ENCODE measurements around the gene CDYL. TPM values are rescaled to one million over a fixed set of nuclear protein-coding genes. Genes with fewer than 3 reads are reported as not detected.
"Not testable (repeated sequence)": the region's sequence is repeated elsewhere in the genome, so short reads cannot be mapped to it uniquely, and the experiment has no call there.

The CDYL gene
- total RNA-seq, 3 donors from 2014 or later (not counting 1 experiment from before 2014, with no cell fraction given), result 81.3 to 101 (median 83.8) TPM

- H3K27me3 Mint-ChIP-seq (ENCODE audit: low read depth in 2 of 2), result no peaks in the 10 kb centered on the region
- Histone ChIP-seq H3K36me3 (ENCODE audit: control insufficient read depth, insufficient read depth, low read length) (no peaks in the 10 kb centered on the region), H3K4me1 (ENCODE audit: control insufficient read depth, insufficient read depth, low read length) (no peaks in the 10 kb centered on the region), H3K27ac (ENCODE audit: low read length) (no peak overlapping the region), H3K4me3 (ENCODE audit: low read length) (no peak overlapping the region), H3K9me3 (ENCODE audit: control insufficient read depth, insufficient read depth, low read length) (peaks cover 21% of the 10 kb centered on the region), H3K27me3 (ENCODE audit: control insufficient read depth, insufficient read depth, low read length) (no peaks in the 10 kb centered on the region)
- peaks cover 11 to 24% of the 10 kb centered on the region in 2 donors for H3K9me3 Mint-ChIP-seq
- no peak for ATAC-seq
- no peak for DNase-seq
- H3K36me3 Mint-ChIP-seq, result peaks cover 27% of the 10 kb centered on the region
- WGBS (ENCODE audit: insufficient coverage), result 95% methylated on average over 1 of the region's 3 CpGs
- H3K4me1 Mint-ChIP-seq, result peaks cover 28 to 34% of the 10 kb centered on the region in 2 donors
- no peak overlapping the region for H3K27ac Mint-ChIP-seq
- TF ChIP-seq, protein P1, sequence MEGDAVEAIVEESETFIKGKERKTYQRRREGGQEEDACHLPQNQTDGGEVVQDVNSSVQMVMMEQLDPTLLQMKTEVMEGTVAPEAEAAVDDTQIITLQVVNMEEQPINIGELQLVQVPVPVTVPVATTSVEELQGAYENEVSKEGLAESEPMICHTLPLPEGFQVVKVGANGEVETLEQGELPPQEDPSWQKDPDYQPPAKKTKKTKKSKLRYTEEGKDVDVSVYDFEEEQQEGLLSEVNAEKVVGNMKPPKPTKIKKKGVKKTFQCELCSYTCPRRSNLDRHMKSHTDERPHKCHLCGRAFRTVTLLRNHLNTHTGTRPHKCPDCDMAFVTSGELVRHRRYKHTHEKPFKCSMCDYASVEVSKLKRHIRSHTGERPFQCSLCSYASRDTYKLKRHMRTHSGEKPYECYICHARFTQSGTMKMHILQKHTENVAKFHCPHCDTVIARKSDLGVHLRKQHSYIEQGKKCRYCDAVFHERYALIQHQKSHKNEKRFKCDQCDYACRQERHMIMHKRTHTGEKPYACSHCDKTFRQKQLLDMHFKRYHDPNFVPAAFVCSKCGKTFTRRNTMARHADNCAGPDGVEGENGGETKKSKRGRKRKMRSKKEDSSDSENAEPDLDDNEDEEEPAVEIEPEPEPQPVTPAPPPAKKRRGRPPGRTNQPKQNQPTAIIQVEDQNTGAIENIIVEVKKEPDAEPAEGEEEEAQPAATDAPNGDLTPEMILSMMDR (IDR thresholded peaks at IDR 0.05), result no peak
- intact Hi-C loops (cut with micrococcal nuclease), result no loop called here
- H3K4me3 Mint-ChIP-seq, result no peak overlapping the region
These were observed 52.0 kb downstream of the CDYL start for GRCh38 chr6:4828187-4828698.

DNA sequence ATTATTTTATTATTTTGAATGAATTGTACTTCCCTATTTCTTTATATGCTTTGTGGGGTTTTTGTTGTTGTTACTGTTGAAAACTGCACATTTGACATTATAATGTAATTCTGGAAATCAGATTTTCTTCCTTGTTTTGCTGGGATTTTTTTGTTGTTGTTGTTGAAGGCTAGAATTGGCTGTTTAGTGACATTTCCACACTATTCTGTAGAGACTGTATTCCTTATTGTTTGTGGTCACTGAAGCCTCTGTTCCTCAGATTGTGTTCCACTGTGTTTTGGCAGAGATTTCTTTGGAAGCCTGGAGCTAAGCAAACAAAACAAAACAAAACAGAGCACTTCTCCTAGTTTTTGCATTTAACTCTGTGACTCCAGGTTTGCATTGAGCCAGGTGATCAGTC is 52.9 kb downstream of the CDYL start:
- Mint-ChIP-seq H3K27me3 (ENCODE audit: low read depth in 2 of 2) (no peaks in the 10 kb centered on the region), H3K27ac (peak overlapping the region in 1 of 2 donors; percentile 58), H3K36me3 (peaks cover 27% of the 10 kb centered on the region), H3K9me3 (peaks cover 11 to 24% of the 10 kb centered on the region in 2 donors), H3K4me3 (no peak overlapping the region), H3K4me1 (peaks cover 19 to 26% of the 10 kb centered on the region in 2 donors)
- TF ChIP-seq, protein P1 (IDR thresholded peaks at IDR 0.05), result no peak
- no peaks in the 10 kb centered on the region for H3K27me3 ChIP-seq (ENCODE audit: control insufficient read depth, insufficient read depth, low read length)
- no peak overlapping the region for H3K4me3 ChIP-seq (ENCODE audit: low read length)
- DNase-seq, result no peak
- no peaks in the 10 kb centered on the region for H3K4me1 ChIP-seq (ENCODE audit: control insufficient read depth, insufficient read depth, low read length)
- H3K27ac ChIP-seq (ENCODE audit: low read length), result no peak overlapping the region
- H3K9me3 ChIP-seq (ENCODE audit: control insufficient read depth, insufficient read depth, low read length), result peaks cover 21% of the 10 kb centered on the region
- H3K36me3 ChIP-seq (ENCODE audit: control insufficient read depth, insufficient read depth, low read length), result no peaks in the 10 kb centered on the region
- ATAC-seq, result no peak
- intact Hi-C loops (cut with micrococcal nuclease), result no loop called here

- intact Hi-C loops (cut with micrococcal nuclease); H3K27ac Mint-ChIP-seq; H3K9me3 Mint-ChIP-seq; H3K4me1 ChIP-seq (ENCODE audit: control insufficient read depth, insufficient read depth, low read length); H3K4me3 Mint-ChIP-seq; DNase-seq; ATAC-seq; H3K27me3 Mint-ChIP-seq (ENCODE audit: low read depth in 2 of 2); H3K27ac ChIP-seq (ENCODE audit: low read length); H3K9me3 ChIP-seq (ENCODE audit: control insufficient read depth, insufficient read depth, low read length); H3K27me3 ChIP-seq (ENCODE audit: control insufficient read depth, insufficient read depth, low read length); H3K4me3 ChIP-seq (ENCODE audit: low read length); H3K36me3 Mint-ChIP-seq; H3K36me3 ChIP-seq (ENCODE audit: control insufficient read depth, insufficient read depth, low read length): not testable (repeated sequence)
- WGBS (ENCODE audit: insufficient coverage), result 99% methylated on average over 12 of the region's 13 CpGs
- H3K4me1 Mint-ChIP-seq, result peaks cover 31 to 47% of the 10 kb centered on the region in 2 donors
These were observed 59.3 kb downstream of the CDYL start for GRCh38 chr6:4835540-4835939.

- Mint-ChIP-seq H3K27me3 (ENCODE audit: low read depth in 2 of 2) (no peaks in the 10 kb centered on the region), H3K4me3 (no peak overlapping the region), H3K4me1 (peaks cover 55 to 76% of the 10 kb centered on the region in 2 donors), H3K9me3 (peaks cover 4 to 6% of the 10 kb centered on the region in 2 donors), H3K36me3 (no peaks in the 10 kb centered on the region), H3K27ac (peak overlapping the region; percentile 17 to 59)
- no peaks in the 10 kb centered on the region for H3K36me3 ChIP-seq (ENCODE audit: control insufficient read depth, insufficient read depth, low read length)
- H3K27me3 ChIP-seq (ENCODE audit: control insufficient read depth, insufficient read depth, low read length), result no peaks in the 10 kb centered on the region
- peaks cover 3% of the 10 kb centered on the region for H3K4me1 ChIP-seq (ENCODE audit: control insufficient read depth, insufficient read depth, low read length)
- ATAC-seq (no peak), DNase-seq (no peak)
- TF ChIP-seq, protein P1 (IDR thresholded peaks at IDR 0.05), result no peak
- intact Hi-C loops (cut with micrococcal nuclease), result loop anchor here (5.0 kb wide), 1 partner anchor 33 kb away; no protein-coding TSS in a partner anchor
- H3K9me3 ChIP-seq (ENCODE audit: control insufficient read depth, insufficient read depth, low read length), result peaks cover 8% of the 10 kb centered on the region
- H3K27ac ChIP-seq (ENCODE audit: low read length), result no peak overlapping the region
- 97% methylated on average over 3 of the region's 3 CpGs for WGBS (ENCODE audit: insufficient coverage)
- no peak overlapping the region for H3K4me3 ChIP-seq (ENCODE audit: low read length)
These were observed 64.0 kb downstream of the CDYL start for GRCh38 chr6:4840169-4840568.

Data from natural killer cell (primary cell).